AG09319 (cell line): ENCODE data around the gene TULP4.

Experiments used
- DNase-seq: peaks from one replicate; pipeline ENCODE4 v3.0.0-alpha.2; 2010; ENCODE audit warnings: low read depth; ENCODE audit errors: extremely low read depth
- CTCF ChIP-seq: IDR thresholded peaks from 2 replicates; pipeline ENCODE4 v1.5.1; 2011; ENCODE audit warnings: low read depth, mild to moderate bottlenecking, inconsistent platforms, low read length, moderate library complexity

TULP4 gene

DNA sequence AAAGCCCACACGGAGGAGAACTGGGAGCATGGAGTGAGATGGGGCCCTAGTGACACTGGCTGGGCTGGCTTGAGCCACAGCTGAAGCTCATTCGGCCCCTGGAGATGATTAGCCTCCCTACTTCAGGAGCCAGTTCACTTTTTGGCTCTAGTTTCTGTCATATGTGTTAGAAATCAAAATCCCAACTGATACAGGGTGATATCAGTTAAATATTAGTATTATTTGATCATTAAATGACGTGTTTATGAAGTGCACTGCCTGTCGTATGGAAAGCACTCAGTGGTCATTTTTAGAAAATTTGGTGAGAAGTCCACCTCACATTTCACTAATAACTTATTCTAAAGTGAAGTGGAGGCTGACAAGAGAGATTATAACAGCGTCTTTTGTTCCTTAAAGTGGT, 59.0 kb downstream of the TULP4 start:
- TF ChIP-seq CTCF = no peak
- no peak for DNase-seq

DNA sequence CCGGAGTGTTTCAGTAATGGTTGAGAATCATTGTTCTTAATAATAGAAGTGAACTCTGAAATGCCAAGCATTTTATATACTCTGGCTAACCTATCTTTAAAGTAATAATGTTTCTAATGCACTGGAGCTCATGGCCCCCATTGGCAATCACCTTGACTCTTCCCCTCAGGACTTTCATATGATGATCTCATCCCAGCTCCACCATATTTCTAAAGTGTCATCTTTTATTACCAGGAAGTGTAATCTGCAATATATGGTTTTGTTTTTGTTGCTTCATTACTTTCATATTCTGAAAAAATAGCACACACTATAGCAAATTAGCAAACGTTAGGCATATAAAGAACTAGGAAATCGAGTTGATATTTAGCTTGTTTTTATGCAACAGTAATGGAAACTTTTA, 60.3 kb downstream of the TULP4 start:
- DNase-seq = no peak
- no peak for TF ChIP-seq CTCF

- DNase-seq = no peak
- no peak for TF ChIP-seq CTCF
Measured at GRCh38 chr6:158373214-158373613, 60.9 kb downstream of the TULP4 start.

- no peak for DNase-seq
- no peak for TF ChIP-seq CTCF
Measured at GRCh38 chr6:158374020-158374419, 61.8 kb downstream of the TULP4 start.

- TF ChIP-seq CTCF = no peak
- DNase-seq = peak; percentile 35
Measured at GRCh38 chr6:158376631-158377081, 64.4 kb downstream of the TULP4 start.

- no peak for TF ChIP-seq CTCF
- peak; percentile 12 for DNase-seq
Measured at GRCh38 chr6:158377860-158378259, 65.6 kb downstream of the TULP4 start.

- no peak for DNase-seq
Measured at GRCh38 chr6:158379336-158379735, 67.1 kb downstream of the TULP4 start.

More at GRCh38 chr6:158379336-158379735, 67.1 kb downstream of the TULP4 start:
- TF ChIP-seq CTCF = no peak
